NCI-H1105 (cell line): ENCODE measurements around the gene PRDM16.

Experiments used
- DNase-seq: peaks from one replicate; lab custom pipeline; 2025; lab: John Stamatoyannopoulos, UW

Gene PRDM16

DNA sequence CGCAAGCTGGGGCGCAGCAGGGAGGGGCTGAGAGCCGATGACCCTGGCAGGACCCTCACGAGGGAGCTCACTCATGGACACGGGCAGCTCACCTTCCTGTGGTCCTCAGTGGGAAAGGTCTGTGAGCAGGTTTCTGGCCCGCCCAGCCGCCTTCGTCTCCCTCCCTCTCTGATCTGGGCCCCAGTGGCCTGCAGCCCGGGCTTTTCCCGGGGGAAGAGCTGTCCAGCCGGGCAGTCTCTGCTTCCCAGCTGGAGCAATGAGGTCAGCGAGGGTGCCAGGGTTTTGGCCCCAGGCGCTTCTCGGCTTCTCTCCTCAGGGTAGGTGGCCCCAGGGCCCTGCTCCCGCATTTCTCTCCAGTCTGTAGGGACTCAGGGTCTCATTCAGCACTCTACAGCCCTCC is 363.3 kb downstream of the PRDM16 start:
- no peak for DNase-seq

DNA sequence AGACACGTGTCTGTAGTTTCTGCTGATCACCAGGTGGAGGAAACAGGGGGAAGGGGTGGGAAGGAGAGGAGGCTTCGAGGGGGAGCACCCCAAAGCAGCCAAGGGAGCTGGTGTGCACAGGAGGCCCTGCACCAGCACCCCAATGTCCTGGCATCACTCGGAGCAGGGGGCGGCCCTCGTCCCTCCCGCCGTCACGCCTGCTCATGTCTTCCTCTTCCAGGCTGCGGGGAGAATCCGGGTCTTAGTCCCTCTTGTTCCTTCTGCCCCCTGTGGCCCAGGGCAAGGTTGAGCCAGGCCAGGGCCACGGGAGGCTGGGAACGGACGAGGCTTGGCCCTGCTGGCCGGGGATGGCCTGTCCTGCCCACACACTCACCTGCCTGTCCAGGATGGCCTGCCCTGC is 364.1 kb downstream of the PRDM16 start:
- no peak for DNase-seq

DNA sequence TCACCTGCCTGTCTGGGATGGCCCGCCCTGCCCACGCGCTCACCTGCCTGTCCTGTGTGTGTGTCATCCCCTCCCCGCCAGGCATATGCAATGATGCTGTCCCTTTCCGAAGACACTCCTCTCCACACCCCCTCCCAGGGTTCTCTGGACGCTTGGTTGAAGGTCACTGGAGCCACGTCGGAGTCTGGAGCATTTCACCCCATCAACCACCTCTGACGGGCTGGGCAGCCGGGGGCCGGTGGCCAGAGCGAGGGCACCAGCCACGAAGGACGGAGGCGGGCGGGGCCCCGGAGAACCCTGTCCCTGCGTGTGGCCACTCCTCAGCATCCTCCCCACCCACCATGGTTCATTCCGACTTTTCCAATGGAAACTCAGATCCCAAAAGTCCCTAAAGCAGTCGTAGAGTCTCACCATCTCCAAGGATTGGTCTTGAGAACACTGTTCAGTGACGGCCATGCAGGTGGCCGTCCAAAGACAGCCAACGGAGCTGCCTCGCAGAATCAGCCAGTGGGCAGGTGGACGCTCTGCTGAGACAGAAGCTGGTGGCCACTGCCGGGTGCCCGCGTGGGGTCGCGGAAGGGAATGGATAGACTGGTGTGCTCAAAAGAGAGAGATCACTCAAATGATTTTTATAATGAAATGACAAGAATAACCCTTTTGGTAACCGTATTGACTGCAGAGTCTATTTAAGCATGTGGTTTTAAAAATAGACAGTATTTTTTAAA is 364.8 kb downstream of the PRDM16 start:
- no peak for DNase-seq

GRCh38 chr1:3434406-3435110 is 365.6 kb downstream of the PRDM16 start:
- no peak for DNase-seq

DNA sequence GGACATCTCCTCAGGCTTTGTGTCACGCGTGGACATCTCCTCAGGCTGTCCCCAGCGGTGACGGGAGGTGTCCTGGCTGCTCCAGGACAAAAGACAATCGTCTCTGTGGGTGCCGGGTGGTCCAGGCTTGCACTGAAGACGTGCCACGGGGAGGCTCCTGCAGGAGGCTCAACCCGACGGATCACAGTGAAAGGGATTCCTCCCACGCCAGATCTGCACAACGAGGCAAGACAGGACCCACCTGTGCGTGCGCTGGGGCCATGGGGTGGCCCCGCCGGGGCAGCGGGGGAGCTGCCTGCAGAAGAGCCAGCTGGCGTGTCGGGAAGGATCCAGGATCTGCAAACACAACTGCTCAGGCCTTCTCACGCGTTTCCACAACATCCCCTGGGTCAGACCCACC is 366.7 kb downstream of the PRDM16 start:
- DNase-seq = no peak

GRCh38 chr1:3436451-3436850 is 367.4 kb downstream of the PRDM16 start:
- no peak for DNase-seq

DNA sequence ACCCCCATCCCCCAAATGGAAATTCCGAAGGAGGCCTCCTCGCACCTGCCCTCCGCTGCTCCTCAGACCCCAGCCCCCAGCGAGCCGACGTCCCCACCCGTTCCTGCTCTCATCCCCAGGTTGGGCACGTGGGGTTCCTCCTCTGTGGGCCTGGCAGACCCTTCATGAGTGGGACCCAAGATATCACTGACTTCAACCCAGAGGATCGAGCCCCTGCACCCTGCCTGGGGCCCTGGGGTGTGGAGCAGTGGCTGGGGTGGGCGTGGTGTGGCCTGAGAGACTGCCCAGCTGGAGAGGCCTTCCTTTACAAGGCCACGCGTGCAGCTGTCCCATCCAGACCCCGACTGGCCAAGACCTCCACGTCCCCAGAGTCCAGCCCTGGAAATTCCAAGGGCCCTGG is 367.9 kb downstream of the PRDM16 start:
- no peak for DNase-seq

- no peak for DNase-seq
These were observed 369.7 kb downstream of the PRDM16 start for GRCh38 chr1:3438661-3439180.

DNA sequence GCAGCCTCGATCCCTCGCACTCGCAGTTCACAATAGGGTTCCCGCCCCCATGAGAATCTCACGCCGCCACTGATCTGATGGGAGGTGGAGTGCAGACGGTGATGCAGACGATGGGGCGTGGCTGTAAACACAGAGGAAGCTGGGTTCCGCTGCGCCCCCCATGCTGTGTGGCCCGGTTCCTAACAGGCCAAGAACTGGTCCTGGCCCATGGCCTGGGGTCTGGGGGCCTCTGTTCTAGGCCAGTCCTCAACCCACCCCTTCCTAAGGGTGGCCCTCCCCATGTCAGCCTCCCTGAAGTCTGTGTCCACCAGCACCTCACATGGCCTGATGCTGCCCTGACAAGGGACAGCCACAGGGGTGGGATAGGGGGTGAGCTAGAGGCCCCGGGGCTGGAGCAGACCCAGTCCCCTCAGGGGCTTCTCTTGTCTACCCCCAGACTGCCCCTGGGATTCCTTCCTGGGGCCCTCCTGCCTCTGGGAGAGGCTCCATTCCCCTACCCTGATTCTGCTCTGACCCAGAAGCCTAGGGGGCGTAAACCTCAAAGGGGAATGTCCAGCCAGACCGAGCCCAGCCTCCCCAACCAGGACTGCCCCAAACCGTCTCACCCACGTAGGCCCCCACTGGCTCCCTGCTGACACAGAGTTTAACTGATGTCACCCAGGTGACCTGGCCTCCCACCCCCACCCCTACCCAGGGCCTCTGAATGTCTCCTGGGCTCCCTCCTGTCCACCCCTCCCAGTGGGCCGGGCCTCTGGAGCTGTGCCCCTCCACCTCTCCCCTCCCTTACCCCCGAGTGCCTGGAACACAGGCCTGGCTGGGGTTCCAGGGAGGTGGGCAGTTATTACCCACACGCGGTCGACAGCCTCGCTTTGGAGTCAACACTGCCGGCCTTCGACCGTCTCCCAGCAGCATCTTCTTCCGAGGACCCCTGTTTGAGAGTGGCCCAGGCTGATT is 370.6 kb downstream of the PRDM16 start:
- DNase-seq = no peak

DNA sequence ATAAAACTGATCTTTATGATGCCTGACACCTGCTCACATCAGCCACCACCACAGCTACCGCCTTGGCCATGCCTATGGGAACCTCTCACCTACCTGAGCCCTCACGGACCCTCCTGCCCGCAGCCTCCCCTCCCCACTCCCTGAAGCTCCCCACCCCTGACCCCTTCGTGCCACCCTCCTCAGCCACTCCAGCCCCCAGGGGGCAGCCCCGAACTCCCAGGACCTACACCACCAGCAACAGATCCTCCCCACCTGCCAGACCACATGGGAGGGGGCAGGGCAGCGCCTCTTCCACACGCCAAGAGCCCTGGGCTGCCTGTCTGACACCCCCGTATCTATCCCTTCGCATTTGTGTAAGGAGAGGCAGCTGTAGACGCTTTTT is 371.3 kb downstream of the PRDM16 start:
- DNase-seq = no peak

DNA sequence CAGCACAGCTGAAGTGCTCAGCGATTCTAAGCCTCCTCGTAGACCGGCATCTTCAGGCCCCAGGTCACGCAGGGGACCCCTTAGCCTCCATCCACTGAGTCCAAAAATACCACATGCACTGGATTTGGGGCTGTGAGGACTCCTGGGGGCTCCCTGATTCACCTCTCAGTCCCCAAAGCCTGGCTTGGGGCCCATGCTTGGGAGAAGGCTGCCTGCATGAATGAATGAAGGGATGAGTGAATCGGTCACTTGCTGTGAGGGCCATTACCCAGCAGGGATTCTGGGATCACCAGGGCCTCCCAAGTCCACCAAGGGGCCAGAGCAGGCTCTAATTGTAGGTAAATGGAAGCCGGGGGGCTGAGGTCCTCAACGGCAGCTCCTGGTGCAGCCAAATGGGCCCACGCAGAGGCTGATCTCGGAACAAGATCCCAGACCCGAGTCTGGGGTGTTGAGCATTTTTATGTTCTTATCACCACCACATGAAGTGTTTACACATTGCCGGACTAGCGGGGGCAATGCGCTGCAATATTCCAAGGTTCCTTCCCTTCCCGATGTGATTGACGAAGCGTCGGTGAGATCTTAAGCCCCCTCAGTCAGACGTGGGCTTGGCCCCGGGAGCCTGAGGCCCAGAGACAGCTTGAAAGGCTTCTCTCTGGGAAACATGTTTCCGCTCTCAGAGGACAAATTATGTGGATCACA is 371.9 kb downstream of the PRDM16 start:
- DNase-seq = no peak

DNA sequence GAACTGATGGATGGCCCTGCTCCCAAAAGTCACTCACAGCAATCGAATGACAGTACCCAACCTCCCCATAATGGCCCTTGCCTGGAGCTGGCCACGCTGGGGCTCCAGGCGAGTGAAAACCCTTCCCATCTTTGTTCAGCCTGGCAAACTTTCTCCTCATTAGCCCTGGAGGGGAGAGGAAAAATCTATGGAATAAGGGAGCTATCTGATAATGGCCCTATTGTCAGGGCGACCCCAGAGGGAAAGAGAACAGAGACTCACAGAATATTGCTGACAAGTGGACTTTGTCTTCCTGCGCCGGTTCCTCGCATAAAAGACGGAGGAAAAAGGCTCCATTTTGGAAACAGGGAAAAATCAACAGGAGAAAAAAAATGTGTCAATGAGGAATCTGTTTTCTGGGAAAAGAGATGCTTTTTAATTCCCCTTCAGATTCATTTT is 372.4 kb downstream of the PRDM16 start:
- no peak for DNase-seq

DNA sequence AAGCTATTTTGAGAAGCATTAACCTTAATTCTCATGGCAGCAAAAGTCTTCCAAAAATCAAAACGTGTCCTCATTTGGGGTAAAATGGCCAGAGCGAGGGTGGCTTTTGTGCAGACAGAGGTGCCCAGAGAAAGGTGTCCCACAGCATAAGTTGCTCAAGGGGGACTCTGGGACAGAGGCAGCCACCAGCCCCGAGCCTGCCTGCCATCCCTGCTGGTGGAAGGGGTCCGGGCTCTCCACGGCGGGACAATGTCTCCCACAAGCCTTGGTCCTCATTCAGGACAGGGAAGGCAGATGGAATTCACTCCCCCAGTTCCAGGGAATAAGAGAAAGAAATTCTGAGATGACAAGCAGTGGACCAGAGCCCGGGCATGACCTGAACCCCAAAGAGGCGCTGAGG is 372.9 kb downstream of the PRDM16 start:
- no peak for DNase-seq

DNA sequence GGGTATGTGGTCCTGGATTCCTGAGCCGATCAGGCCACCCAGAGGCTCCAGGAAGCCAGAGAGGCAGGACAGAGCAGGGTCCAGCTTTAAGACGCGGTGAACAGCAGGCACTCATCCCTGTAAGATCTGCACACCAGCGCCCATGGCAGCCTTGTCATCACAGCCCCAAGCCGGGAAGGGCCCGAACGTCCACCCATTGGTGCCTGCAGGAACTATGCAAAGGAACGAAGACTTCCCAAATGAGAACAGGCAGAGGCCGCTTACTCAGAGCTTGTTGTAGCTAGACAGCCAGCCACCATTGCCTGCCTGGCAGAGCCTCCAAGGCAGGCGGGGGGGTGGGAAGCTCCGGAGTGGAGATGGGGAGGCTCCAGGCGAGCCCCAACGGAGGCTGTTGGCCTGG is 373.3 kb downstream of the PRDM16 start:
- DNase-seq = no peak

- DNase-seq = no peak
These were observed 373.9 kb downstream of the PRDM16 start for GRCh38 chr1:3442901-3443300.

DNA sequence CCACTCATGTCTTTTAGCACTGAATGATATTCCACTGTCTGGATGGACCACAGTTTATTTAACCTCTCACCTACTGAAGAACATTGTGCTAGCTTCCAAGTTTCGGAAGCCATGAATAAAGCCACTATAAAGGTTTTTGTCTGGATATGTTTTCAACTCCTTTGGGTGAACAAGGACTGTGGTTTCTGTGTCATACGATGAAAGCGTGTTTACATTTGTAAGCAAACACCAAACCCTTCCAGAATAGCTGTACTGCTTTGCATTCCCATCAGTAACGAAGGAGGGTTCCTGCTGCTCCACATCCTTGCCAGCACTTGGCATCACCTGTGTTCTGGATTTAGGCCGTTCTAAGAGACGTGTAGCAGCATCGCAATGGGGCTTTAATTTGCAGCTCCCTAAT is 374.8 kb downstream of the PRDM16 start:
- no peak for DNase-seq

- DNase-seq = no peak
These were observed 375.3 kb downstream of the PRDM16 start for GRCh38 chr1:3444298-3444697.

- no peak for DNase-seq
These were observed 375.7 kb downstream of the PRDM16 start for GRCh38 chr1:3444736-3445135.

DNA sequence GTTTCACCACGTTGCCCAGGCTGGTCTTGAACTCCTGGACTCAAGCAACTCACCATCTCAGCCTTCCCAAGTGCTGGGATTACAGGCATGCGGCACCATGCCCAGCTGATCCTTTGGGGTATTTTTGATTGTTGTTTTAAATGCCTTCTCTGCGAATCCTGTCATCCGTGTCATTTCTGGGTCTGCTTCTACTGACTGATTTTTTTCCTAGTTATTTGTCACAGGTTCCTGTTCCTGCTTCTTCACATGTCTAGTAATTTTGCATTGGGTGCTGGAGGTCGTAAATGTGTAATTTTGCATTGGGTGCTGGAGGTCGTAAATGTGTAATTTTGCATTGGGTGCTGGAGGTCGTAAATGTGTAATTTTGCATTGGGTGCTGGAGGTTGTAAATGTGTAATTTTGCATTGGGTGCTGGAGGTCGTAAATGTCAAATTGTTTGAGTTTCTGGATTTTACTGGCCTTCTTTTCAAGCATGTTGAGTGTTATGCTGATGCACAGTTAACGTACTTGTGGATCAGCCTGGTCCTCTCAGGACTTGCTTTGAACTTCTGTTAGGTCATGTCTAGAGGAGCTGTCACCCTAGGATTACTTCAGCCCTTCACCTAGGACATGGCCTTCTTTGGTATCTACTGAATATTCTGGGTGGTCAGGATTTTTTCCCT is 381.3 kb downstream of the PRDM16 start:
- no peak for DNase-seq

DNA sequence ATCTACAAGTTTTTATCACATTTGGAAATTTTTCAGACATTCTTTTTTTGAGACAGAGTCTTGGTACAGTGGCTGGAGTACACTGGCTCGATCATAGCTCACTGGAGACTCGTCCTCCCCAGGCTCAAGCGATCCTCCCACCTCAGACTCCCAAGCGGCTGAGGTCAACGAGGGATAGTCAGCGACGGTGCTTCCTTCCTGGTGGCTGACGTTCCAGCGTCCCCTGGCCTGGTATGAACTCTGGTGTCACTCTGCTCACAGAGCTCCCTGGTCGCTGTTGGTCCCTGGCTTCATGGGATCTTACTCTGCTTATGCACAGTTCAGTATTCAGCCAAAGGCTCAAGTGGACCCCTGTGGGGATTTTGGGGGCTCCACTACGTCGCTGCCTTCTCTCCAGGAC is 382.0 kb downstream of the PRDM16 start:
- DNase-seq = no peak
